Measurements from ENCODE around the gene USPL1. TPM values are rescaled to one million over a fixed set of nuclear protein-coding genes. Genes with fewer than 3 reads are reported as not detected.

Gene USPL1
- total and polyA plus RNA-seq, 2 of the 13 experiments (the other 11 are each of a cell fraction or from before 2014, with no cell fraction given): 13.7 to 15.9 TPM

DNA sequence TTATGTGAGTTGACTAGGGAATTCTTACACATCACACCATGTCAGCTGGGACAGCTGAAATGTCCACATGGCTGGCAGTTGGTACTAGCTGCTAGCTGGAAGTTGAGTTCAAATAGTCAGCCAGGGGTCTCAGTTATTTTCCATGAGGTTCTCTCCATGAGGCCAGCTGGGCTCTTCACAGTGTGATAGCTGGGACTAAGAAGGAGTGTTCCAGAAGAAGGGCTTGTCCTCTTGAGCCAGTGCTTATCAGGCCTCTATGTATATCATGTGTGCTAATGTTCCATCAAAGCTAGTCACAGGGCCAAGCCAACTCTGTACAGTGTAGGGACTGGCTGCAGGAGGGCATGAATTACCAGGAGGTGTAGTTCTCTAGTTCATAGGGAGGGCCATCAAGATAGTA lies 11.8 kb downstream of the USPL1 start (continued):
- TF ChIP-seq REST (IDR thresholded peaks at IDR 0.05; ENCODE audit: borderline replicate concordance in 1 of 2, low read depth in 1 of 2, low read length in 2 of 2): no peak
- no peak for TF ChIP-seq GMEB2 (CRISPR knock-in tag; IDR thresholded peaks at IDR 0.05; ENCODE audit: low read depth)
- TF ChIP-seq KDM2A (CRISPR knock-in tag; IDR thresholded peaks at IDR 0.05; ENCODE audit: borderline replicate concordance, low read depth): no peak
- TF ChIP-seq ZBTB37 (CRISPR knock-in tag; IDR thresholded peaks at IDR 0.05): no peak
- TF ChIP-seq, protein P1, sequence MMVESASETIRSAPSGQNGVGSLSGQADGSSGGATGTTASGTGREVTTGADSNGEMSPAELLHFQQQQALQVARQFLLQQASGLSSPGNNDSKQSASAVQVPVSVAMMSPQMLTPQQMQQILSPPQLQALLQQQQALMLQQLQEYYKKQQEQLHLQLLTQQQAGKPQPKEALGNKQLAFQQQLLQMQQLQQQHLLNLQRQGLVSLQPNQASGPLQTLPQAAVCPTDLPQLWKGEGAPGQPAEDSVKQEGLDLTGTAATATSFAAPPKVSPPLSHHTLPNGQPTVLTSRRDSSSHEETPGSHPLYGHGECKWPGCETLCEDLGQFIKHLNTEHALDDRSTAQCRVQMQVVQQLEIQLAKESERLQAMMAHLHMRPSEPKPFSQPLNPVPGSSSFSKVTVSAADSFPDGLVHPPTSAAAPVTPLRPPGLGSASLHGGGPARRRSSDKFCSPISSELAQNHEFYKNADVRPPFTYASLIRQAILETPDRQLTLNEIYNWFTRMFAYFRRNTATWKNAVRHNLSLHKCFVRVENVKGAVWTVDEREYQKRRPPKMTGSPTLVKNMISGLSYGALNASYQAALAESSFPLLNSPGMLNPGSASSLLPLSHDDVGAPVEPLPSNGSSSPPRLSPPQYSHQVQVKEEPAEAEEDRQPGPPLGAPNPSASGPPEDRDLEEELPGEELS (CRISPR knock-in tag; IDR thresholded peaks at IDR 0.05): no peak
